Natural killer cell (primary cell): ENCODE data around the gene ANO10. TPM values are rescaled to one million over a fixed set of nuclear protein-coding genes. Genes with fewer than 3 reads are reported as not detected.

Experiments used
- ATAC-seq, 3 donors: fragments of 150-1000 bp in 2 of 3; fragments of 200-7000 bp in 1 of 3; cut with Tn5 transposase; 1 replicate in 1 of 3; 2 replicates in 2 of 3; pipeline ENCODE4 v1.10.0; 2021; ENCODE audit warnings: mild to moderate bottlenecking in 2 of 3, moderate library complexity in 2 of 3
- DNase-seq, 2 donors: peaks; one replicate each; pipeline versions ENCODE4 v3.0.0 to v3.0.0-alpha.2; 2013 to 2021; ENCODE audit warnings: mixed read lengths in 1 of 2
- H3K27ac ChIP-seq: one replicate; pipeline ENCODE4 v1.5.1; 2013; ENCODE audit warnings: mild to moderate bottlenecking, low read length
- H3K27me3 ChIP-seq: one replicate; pipeline ENCODE4 v1.6.1; 2013; ENCODE audit warnings: low read length; ENCODE audit not compliant: control insufficient read depth, insufficient read depth
- H3K36me3 ChIP-seq: one replicate; pipeline ENCODE4 v1.6.1; 2013; ENCODE audit warnings: low read length; ENCODE audit not compliant: control insufficient read depth, insufficient read depth
- H3K4me1 ChIP-seq: one replicate; pipeline ENCODE4 v1.6.1; 2013; ENCODE audit warnings: low read length; ENCODE audit not compliant: control insufficient read depth, insufficient read depth
- H3K4me3 ChIP-seq: one replicate; pipeline ENCODE4 v1.5.1; 2013; ENCODE audit warnings: low read length
- H3K9me3 ChIP-seq: one replicate; pipeline ENCODE4 v1.6.1; 2013; ENCODE audit warnings: low read length; ENCODE audit not compliant: control insufficient read depth, insufficient read depth
- H3K27ac Mint-ChIP-seq, 2 donors: one replicate each; pipeline ENCODE4 v1.8.0; 2022; ENCODE audit warnings: mild to moderate bottlenecking in 2 of 2, mixed read lengths in 2 of 2, moderate library complexity in 1 of 2
- H3K27me3 Mint-ChIP-seq, 2 donors: one replicate each; pipeline ENCODE4 v1.8.0; 2022; ENCODE audit warnings: low read depth in 2 of 2, mixed read lengths in 2 of 2
- H3K36me3 Mint-ChIP-seq: one replicate; pipeline ENCODE4 v1.8.0; 2022; ENCODE audit warnings: mixed read lengths
- H3K4me1 Mint-ChIP-seq, 2 donors: one replicate each; pipeline ENCODE4 v1.8.0; 2022; ENCODE audit warnings: mixed read lengths in 2 of 2
- H3K4me3 Mint-ChIP-seq: one replicate; pipeline ENCODE4 v1.8.0; 2022; ENCODE audit warnings: mild to moderate bottlenecking, moderate library complexity, mixed read lengths
- H3K9me3 Mint-ChIP-seq, 2 donors: one replicate each; pipeline ENCODE4 v1.8.0; 2022; ENCODE audit warnings: mixed read lengths in 2 of 2
- WGBS: methylation state at CpG from one replicate; pipeline ENCODE4 v1.1.7; 2013; ENCODE audit warnings: missing lambda C conversion rate; ENCODE audit not compliant: insufficient coverage; 5-methylcytosine and 5-hydroxymethylcytosine counted together
- intact Hi-C: fragments of 100-400 bp; cut with micrococcal nuclease; formaldehyde crosslinking; loops from one replicate; pipeline ENCODE4 v1.14.2; 2022
- total RNA-seq, 4 donors: library from RNA; stranded (reverse); fragments of 120-200 nt in 1 of 4; gene quantifications; one replicate each; pipeline versions ENCODE4 v1.2.3 to v1.2.4, GENCODE V29; 2013 to 2022
- TF ChIP-seq, protein P1 (sequence below): fragments of 200-600 bp; IDR thresholded peaks from one replicate; pipeline ENCODE4 v1.8.0; 2022; ENCODE audit warnings: antibody characterized with exemption

The ANO10 gene
- total RNA-seq, 3 donors from 2014 or later (not counting 1 experiment from before 2014, with no cell fraction given), result 8.9 to 11.2 (median 10.9) TPM

DNA sequence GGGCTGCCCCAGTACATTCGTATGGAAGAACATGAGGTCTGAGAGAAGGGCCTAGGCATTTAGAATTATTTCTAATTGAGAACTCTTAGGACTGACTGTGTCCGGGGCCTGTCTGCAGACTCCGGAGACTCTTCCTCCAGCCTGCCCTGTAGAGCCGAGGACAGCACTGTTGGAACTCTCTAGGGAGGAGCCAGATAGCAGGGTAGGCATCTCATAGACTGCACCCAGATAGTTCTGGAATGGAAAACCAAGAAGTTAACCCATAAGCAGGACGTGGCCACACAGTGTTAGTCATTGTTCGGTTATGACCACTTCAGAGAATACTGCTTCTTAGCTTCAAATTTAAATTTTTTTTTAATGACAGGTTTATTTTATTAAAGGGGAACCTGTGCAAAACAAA is 275.9 kb downstream of the ANO10 start:
- peak overlapping the region; percentile 97 to 98 for H3K27ac Mint-ChIP-seq
- Histone ChIP-seq H3K4me3 (no peak overlapping the region), H3K36me3 (peaks cover 79% of the 10 kb centered on the region), H3K27me3 (no peaks in the 10 kb centered on the region), H3K9me3 (peaks cover 6% of the 10 kb centered on the region), H3K27ac (peak overlapping the region; percentile 85), H3K4me1 (peaks cover 61% of the 10 kb centered on the region)
- DNase-seq, result no peak
- no peaks in the 10 kb centered on the region for H3K27me3 Mint-ChIP-seq
- peak in 2 of 3 donors; percentile 31 to 34 for ATAC-seq
- H3K36me3 Mint-ChIP-seq, result peaks cover 23% of the 10 kb centered on the region
- H3K4me1 Mint-ChIP-seq, result peaks cover 79 to 83% of the 10 kb centered on the region in 2 donors
- H3K9me3 Mint-ChIP-seq, result peaks cover 0 to 5% of the 10 kb centered on the region in 2 donors
- TF ChIP-seq, protein P1, sequence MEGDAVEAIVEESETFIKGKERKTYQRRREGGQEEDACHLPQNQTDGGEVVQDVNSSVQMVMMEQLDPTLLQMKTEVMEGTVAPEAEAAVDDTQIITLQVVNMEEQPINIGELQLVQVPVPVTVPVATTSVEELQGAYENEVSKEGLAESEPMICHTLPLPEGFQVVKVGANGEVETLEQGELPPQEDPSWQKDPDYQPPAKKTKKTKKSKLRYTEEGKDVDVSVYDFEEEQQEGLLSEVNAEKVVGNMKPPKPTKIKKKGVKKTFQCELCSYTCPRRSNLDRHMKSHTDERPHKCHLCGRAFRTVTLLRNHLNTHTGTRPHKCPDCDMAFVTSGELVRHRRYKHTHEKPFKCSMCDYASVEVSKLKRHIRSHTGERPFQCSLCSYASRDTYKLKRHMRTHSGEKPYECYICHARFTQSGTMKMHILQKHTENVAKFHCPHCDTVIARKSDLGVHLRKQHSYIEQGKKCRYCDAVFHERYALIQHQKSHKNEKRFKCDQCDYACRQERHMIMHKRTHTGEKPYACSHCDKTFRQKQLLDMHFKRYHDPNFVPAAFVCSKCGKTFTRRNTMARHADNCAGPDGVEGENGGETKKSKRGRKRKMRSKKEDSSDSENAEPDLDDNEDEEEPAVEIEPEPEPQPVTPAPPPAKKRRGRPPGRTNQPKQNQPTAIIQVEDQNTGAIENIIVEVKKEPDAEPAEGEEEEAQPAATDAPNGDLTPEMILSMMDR, result no peak
- 55% methylated on average over 5 of the region's 6 CpGs for WGBS
- intact Hi-C loops, result loop anchor here (2.0 kb wide), 4 partner anchors 43 to 157 kb away; partner anchors contain the start of gene SNRK
- peak overlapping the region; percentile 79 for H3K4me3 Mint-ChIP-seq

DNA sequence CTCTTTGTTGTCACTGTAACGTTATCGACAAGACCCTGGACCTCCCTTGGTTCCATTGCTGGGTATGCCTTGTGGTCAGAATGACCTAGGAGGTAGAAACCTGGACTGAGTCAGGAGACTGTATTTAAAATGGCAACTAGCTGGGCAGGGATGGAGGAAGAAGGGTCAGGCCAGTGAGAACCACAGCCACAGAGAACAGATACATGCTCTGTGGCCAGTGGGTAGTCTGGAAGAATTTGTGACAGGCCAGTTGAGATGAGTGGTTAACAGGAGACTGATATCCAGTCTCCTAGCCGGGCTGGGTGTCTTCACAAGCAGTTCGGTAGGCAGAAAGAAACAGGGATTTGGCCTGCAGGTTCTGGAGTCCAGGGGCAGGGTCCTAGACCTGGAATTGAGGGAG is 276.6 kb downstream of the ANO10 start:
- intact Hi-C loops, result no loop called here
- H3K4me1 Mint-ChIP-seq, result peaks cover 75 to 80% of the 10 kb centered on the region in 2 donors
- no peak for ATAC-seq

DNA sequence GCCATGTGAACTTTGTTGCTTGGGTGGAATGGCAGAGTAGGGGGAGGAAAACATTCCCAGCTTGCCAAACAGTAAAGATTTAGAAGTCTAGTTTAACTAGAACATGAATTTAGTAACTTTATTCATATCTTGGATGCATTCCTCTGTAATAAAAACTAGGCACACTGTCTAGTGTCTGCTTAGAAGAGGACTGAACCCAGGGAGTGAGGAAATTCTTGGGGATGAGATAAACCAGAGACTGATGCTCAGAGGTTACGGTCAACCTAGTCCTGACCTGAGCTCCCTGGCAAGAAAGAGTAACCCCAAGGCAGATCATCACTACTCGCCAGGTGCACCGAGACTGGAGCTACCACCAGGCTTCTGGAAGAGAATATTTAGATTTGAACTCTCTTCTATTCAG is 277.3 kb downstream of the ANO10 start:
- H3K27me3 Mint-ChIP-seq, result no peaks in the 10 kb centered on the region
- Histone ChIP-seq H3K27ac (peak overlapping the region; percentile 85), H3K36me3 (peaks cover 78% of the 10 kb centered on the region), H3K27me3 (no peaks in the 10 kb centered on the region), H3K9me3 (peaks cover 6% of the 10 kb centered on the region), H3K4me1 (peaks cover 57% of the 10 kb centered on the region), H3K4me3 (no peak overlapping the region)
- peak overlapping the region; percentile 97 to 98 for H3K27ac Mint-ChIP-seq
- intact Hi-C loops, result no loop called here
- WGBS, result 100% methylated on average over 3 of the region's 3 CpGs
- no peak for ATAC-seq
- DNase-seq, result no peak
- peak overlapping the region; percentile 42 for H3K4me3 Mint-ChIP-seq
- peaks cover 30% of the 10 kb centered on the region for H3K36me3 Mint-ChIP-seq
- peaks cover 68 to 78% of the 10 kb centered on the region in 2 donors for H3K4me1 Mint-ChIP-seq
- TF ChIP-seq, protein P1, result no peak
- peaks cover 0 to 5% of the 10 kb centered on the region in 2 donors for H3K9me3 Mint-ChIP-seq

More for the DNA sequence above, 276.6 kb downstream of the ANO10 start:
- Histone ChIP-seq H3K9me3 (peaks cover 6% of the 10 kb centered on the region), H3K4me1 (peaks cover 61% of the 10 kb centered on the region), H3K4me3 (no peak overlapping the region), H3K27ac (peak overlapping the region; percentile 85), H3K36me3 (peaks cover 80% of the 10 kb centered on the region), H3K27me3 (no peaks in the 10 kb centered on the region)
- Mint-ChIP-seq H3K27ac (peak overlapping the region; percentile 97 to 98), H3K9me3 (peaks cover 0 to 5% of the 10 kb centered on the region in 2 donors), H3K4me3 (peak overlapping the region; percentile 79), H3K36me3 (peaks cover 25% of the 10 kb centered on the region), H3K27me3 (no peaks in the 10 kb centered on the region)
- TF ChIP-seq, protein P1, result no peak
- 65% methylated on average over 4 of the region's 4 CpGs for WGBS
- no peak for DNase-seq

DNA sequence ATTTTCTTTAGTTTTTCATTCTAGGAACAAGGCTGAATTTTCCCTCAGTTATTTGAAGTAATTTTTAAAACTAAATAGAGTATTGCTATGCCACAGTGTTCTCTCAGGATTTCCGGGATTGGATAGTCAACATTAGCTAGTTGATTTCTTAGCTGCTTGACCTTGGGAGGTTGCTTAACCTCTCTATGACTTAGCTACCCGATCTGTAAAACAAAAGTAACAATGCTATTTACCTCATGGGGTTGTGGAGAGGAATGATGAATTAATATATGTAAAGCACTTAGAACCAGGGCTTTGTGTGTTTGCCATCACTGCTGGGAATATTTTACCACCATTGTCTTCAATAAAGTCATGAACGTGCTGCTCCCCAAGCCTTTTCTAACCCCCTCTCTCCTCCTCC is 278.0 kb downstream of the ANO10 start:
- H3K27ac ChIP-seq, result peak overlapping the region; percentile 13
- intact Hi-C loops, result no loop called here
- peak overlapping the region; percentile 40 for H3K4me3 Mint-ChIP-seq

More for the DNA sequence above, 278.0 kb downstream of the ANO10 start:
- Mint-ChIP-seq H3K9me3 (peaks cover 0 to 5% of the 10 kb centered on the region in 2 donors), H3K36me3 (peaks cover 28% of the 10 kb centered on the region), H3K27ac (peak overlapping the region; percentile 97 to 98), H3K27me3 (no peaks in the 10 kb centered on the region), H3K4me1 (peaks cover 61 to 71% of the 10 kb centered on the region in 2 donors)
- H3K4me3 ChIP-seq, result no peak overlapping the region
- ATAC-seq, result no peak
- H3K4me1 ChIP-seq, result peaks cover 54% of the 10 kb centered on the region
- H3K9me3 ChIP-seq, result peaks cover 9% of the 10 kb centered on the region
- 94% methylated on average over 2 of the region's 3 CpGs for WGBS
- no peak for DNase-seq
- H3K36me3 ChIP-seq, result peaks cover 77% of the 10 kb centered on the region
- TF ChIP-seq, protein P1, result no peak
- no peaks in the 10 kb centered on the region for H3K27me3 ChIP-seq
